Measurements from ENCODE around the gene DYNC1LI1.

Gene DYNC1LI1

GRCh38 chr3:32570421-32571191, at the start of gene DYNC1LI1:
Gene DYNC1LI1 (minus strand): TSS chr3:32570858. CDS start chr3:32570770, 88 bp downstream.
- Mint-ChIP-seq H3K9me3 (no peaks in the 10 kb centered on the region), H3K27me3 (no peaks in the 10 kb centered on the region), H3K36me3 (ENCODE audit: low read depth) (peaks cover 13% of the 10 kb centered on the region)

DNA sequence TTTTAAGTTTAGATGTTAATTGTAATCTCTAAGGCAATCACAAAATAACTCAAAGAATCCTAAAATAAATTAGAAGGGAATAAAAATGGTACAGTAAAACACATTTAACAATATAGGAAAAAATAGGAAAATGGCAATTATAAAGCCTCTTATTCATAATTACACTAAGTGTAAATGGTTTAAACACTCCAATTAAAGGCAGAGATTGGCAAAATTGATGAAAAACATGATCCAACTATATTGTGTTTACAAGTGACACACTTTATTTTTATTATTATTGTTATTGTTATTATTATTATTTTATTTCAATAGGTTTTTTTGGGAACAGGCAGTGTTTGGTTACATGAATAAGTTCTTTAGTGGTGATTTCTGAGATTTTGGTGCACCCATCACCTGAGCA, 48.7 kb upstream of the DYNC1LI1 start:
- peaks cover 22% of the 10 kb centered on the region for H3K9me3 Mint-ChIP-seq
- H3K36me3 Mint-ChIP-seq (ENCODE audit: low read depth): no peaks in the 10 kb centered on the region
- no peak overlapping the region for H3K4me3 Mint-ChIP-seq
- H3K4me1 Mint-ChIP-seq (ENCODE audit: low read depth): no peaks in the 10 kb centered on the region
- H3K27me3 Mint-ChIP-seq: no peaks in the 10 kb centered on the region
- H3K27ac Mint-ChIP-seq: no peak overlapping the region

More at GRCh38 chr3:32570421-32571191, at the start of gene DYNC1LI1:
- H3K4me3 Mint-ChIP-seq: peak within 1 kb of the TSS; percentile 90
- H3K4me1 Mint-ChIP-seq (ENCODE audit: low read depth): peaks cover 35% of the 10 kb centered on the region
- H3K27ac Mint-ChIP-seq: peak within 1 kb of the TSS; percentile 87

- Mint-ChIP-seq H3K36me3 (ENCODE audit: low read depth) (no peaks in the 10 kb centered on the region), H3K9me3 (peaks cover 22% of the 10 kb centered on the region)
Observed at GRCh38 chr3:32616267-32616962, 45.8 kb upstream of the DYNC1LI1 start.

GRCh38 chr3:32614956-32615355, 44.3 kb upstream of the DYNC1LI1 start:
- Mint-ChIP-seq H3K9me3 (peaks cover 8% of the 10 kb centered on the region), H3K36me3 (ENCODE audit: low read depth) (no peaks in the 10 kb centered on the region), H3K27ac (no peak overlapping the region), H3K27me3 (peaks cover 9% of the 10 kb centered on the region), H3K4me1 (ENCODE audit: low read depth) (no peaks in the 10 kb centered on the region), H3K4me3 (no peak overlapping the region)

More at GRCh38 chr3:32616267-32616962, 45.8 kb upstream of the DYNC1LI1 start:
- no peak overlapping the region for H3K27ac Mint-ChIP-seq
- no peak overlapping the region for H3K4me3 Mint-ChIP-seq
- H3K27me3 Mint-ChIP-seq: peaks cover 9% of the 10 kb centered on the region
- no peaks in the 10 kb centered on the region for H3K4me1 Mint-ChIP-seq (ENCODE audit: low read depth)

- Mint-ChIP-seq H3K27me3 (peaks cover 9% of the 10 kb centered on the region), H3K4me3 (no peak overlapping the region), H3K27ac (no peak overlapping the region), H3K4me1 (ENCODE audit: low read depth) (no peaks in the 10 kb centered on the region), H3K36me3 (ENCODE audit: low read depth) (no peaks in the 10 kb centered on the region), H3K9me3 (no peaks in the 10 kb centered on the region)
Observed at GRCh38 chr3:32613183-32613582, 42.5 kb upstream of the DYNC1LI1 start.

DNA sequence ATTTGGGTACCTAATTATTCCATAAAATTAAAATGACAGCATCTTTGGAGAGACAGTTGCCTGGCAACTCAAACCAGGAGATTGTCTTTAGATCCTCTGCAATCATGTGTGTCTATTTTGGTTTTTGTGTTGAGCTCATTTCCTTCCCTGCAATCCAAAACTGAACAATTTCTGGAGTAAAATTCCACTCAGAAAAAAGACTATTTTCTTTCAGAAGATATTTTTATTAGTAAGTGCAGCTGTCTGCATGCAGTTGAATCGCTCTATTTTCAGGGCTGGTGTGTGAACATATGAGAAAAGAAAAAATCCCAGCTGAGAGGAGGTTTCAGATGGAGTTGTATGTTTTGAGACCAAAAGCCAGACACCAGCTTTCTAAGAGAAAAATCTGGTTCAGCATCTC, 41.9 kb upstream of the DYNC1LI1 start:
- Mint-ChIP-seq H3K4me3 (no peak overlapping the region), H3K27ac (no peak overlapping the region), H3K4me1 (ENCODE audit: low read depth) (no peaks in the 10 kb centered on the region), H3K27me3 (peaks cover 9% of the 10 kb centered on the region), H3K9me3 (no peaks in the 10 kb centered on the region), H3K36me3 (ENCODE audit: low read depth) (no peaks in the 10 kb centered on the region)

DNA sequence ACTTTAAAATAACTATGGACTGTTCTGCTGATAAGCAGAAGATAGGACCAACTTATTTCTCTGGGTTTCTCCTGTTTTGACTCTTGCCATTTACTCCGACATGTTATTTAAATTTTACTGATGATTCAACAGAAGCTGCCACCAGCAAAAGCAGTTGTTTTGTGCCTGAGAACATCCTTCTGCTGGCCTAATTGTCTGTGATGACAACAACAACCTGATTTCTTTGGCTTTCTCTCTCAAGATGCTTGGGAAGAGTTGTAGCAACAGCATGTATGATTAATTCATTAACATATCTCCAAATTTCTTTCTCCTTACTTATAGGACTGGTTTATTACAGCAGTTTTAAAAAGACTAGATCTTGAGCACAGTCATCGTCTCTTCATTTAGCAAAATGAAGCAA, 36.9 kb upstream of the DYNC1LI1 start:
- Mint-ChIP-seq H3K27ac (no peak overlapping the region), H3K36me3 (ENCODE audit: low read depth) (no peaks in the 10 kb centered on the region), H3K4me1 (ENCODE audit: low read depth) (no peaks in the 10 kb centered on the region), H3K4me3 (no peak overlapping the region), H3K9me3 (no peaks in the 10 kb centered on the region), H3K27me3 (no peaks in the 10 kb centered on the region)

- Mint-ChIP-seq H3K27ac (no peak overlapping the region), H3K36me3 (ENCODE audit: low read depth) (no peaks in the 10 kb centered on the region), H3K9me3 (no peaks in the 10 kb centered on the region), H3K27me3 (no peaks in the 10 kb centered on the region), H3K4me3 (no peak overlapping the region), H3K4me1 (ENCODE audit: low read depth) (no peaks in the 10 kb centered on the region)
Observed at GRCh38 chr3:32606960-32607359, 36.3 kb upstream of the DYNC1LI1 start.

GRCh38 chr3:32606277-32606676, 35.6 kb upstream of the DYNC1LI1 start:
- H3K4me3 Mint-ChIP-seq: no peak overlapping the region
- H3K9me3 Mint-ChIP-seq: no peaks in the 10 kb centered on the region
- no peaks in the 10 kb centered on the region for H3K36me3 Mint-ChIP-seq (ENCODE audit: low read depth)
- no peaks in the 10 kb centered on the region for H3K4me1 Mint-ChIP-seq (ENCODE audit: low read depth)
- no peak overlapping the region for H3K27ac Mint-ChIP-seq
- H3K27me3 Mint-ChIP-seq: no peaks in the 10 kb centered on the region

DNA sequence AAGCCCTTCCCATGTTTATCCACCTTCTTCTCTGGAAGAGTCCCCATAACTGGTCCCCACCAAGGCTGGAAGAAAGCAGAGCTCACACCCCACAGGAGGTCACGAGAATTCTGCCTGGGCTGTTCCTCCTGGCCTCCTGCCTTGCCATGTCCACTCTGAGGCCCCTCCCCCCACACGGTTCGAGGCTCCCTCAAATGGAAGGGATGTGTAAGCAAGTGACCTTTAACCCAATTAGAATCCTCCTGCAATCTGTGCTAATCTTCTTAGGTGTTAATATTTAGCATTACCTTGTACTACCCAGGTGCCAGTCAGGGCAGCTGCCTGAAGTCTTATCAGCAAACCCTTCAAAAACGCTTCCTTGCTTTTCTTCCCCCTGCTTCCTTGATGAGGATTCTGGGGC, 32.4 kb upstream of the DYNC1LI1 start:
- Mint-ChIP-seq H3K4me1 (ENCODE audit: low read depth) (no peaks in the 10 kb centered on the region), H3K36me3 (ENCODE audit: low read depth) (no peaks in the 10 kb centered on the region), H3K27ac (no peak overlapping the region), H3K27me3 (peaks cover 8% of the 10 kb centered on the region), H3K4me3 (no peak overlapping the region), H3K9me3 (no peaks in the 10 kb centered on the region)

DNA sequence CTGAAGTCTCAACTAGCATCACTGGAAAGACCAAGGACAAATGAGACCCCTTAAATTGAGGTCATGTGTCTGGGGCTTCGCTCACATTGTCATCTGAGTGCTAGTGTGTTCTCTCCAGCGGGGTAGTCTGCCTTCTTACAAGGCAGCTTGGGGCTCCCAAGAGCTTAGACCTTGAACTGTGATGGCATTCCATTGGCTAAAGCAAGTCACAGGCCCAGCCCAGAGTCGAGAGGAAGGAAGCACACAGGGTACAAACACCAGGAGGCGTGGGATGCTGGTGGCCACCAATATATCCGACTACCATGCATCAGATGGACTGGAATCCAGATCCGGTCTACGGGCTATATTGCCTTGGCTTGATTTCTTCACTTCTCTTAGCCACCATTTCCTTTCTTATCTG, 31.5 kb upstream of the DYNC1LI1 start:
- peaks cover 12% of the 10 kb centered on the region for H3K27me3 Mint-ChIP-seq
- no peaks in the 10 kb centered on the region for H3K36me3 Mint-ChIP-seq (ENCODE audit: low read depth)
- H3K4me3 Mint-ChIP-seq: no peak overlapping the region
- H3K27ac Mint-ChIP-seq: no peak overlapping the region
- no peaks in the 10 kb centered on the region for H3K9me3 Mint-ChIP-seq
- no peaks in the 10 kb centered on the region for H3K4me1 Mint-ChIP-seq (ENCODE audit: low read depth)

DNA sequence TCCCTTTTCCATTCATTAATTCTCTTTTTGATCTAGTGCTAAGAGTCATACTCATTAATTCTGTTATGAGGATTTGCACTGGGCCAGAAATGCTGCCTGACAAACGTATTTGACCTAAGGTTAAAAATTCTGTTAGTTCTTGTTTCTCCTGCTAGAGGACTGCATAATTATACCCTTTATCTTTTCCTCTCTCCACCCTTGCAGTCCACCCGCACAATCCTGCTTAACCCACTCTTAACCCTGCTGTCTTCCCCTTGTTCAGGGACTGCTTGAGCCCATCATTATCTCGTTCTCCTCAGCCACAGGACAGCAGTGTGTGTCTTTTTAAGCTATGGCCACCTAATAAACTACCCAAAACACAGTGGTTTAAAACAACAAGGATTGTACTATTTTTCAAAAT, 31.1 kb upstream of the DYNC1LI1 start:
- Mint-ChIP-seq H3K27ac (no peak overlapping the region), H3K4me1 (ENCODE audit: low read depth) (no peaks in the 10 kb centered on the region), H3K27me3 (peaks cover 12% of the 10 kb centered on the region), H3K9me3 (no peaks in the 10 kb centered on the region), H3K4me3 (no peak overlapping the region), H3K36me3 (ENCODE audit: low read depth) (no peaks in the 10 kb centered on the region)

DNA sequence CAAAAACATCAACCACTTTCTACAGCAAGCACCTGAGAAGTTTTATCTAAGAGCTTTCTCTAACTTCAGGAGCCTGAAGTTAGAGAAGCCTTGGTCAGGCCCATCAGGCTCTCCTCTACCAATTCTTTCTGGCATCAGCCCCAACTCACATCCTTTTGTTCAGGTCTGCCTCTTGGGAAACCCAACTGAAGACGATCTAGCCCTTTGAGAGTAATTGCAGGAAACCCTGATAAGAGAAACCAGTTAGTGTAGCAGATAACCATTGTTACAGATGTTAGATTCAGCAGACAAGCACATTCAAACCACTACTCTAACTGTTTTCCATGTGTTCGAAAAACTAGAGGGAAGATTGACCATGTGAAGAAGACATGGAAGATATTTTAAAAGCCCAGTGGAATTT, 27.0 kb upstream of the DYNC1LI1 start:
- H3K27ac Mint-ChIP-seq: no peak overlapping the region
- no peaks in the 10 kb centered on the region for H3K36me3 Mint-ChIP-seq (ENCODE audit: low read depth)
- peaks cover 12% of the 10 kb centered on the region for H3K27me3 Mint-ChIP-seq
- no peaks in the 10 kb centered on the region for H3K4me1 Mint-ChIP-seq (ENCODE audit: low read depth)
- no peak overlapping the region for H3K4me3 Mint-ChIP-seq
- H3K9me3 Mint-ChIP-seq: no peaks in the 10 kb centered on the region

DNA sequence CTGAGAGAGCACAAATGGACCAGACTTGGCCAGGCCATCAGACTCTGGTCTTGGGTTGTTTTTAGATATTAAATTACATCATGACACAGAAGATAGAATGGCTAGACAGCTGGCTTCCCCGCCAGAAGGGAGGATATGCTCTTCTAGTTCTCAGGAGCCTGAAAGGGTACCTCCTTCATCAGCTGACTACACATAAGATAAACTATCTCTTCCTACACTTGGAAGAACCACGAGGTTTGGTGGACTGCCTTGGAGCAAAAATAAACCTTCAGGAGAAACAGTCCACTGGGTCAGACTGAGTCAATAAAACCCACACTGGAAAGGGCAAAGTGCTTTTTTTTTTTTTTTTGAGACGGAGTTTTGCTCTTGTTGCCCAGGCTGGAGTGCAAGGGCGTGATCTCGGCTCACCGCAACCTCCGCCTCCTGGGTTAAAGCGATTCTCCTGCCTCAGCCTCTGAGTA, 26.3 kb upstream of the DYNC1LI1 start:
- H3K27ac Mint-ChIP-seq: no peak overlapping the region
- H3K9me3 Mint-ChIP-seq: no peaks in the 10 kb centered on the region
- no peaks in the 10 kb centered on the region for H3K4me1 Mint-ChIP-seq (ENCODE audit: low read depth)
- no peaks in the 10 kb centered on the region for H3K36me3 Mint-ChIP-seq (ENCODE audit: low read depth)
- H3K4me3 Mint-ChIP-seq: no peak overlapping the region
- H3K27me3 Mint-ChIP-seq: peaks cover 12% of the 10 kb centered on the region

DNA sequence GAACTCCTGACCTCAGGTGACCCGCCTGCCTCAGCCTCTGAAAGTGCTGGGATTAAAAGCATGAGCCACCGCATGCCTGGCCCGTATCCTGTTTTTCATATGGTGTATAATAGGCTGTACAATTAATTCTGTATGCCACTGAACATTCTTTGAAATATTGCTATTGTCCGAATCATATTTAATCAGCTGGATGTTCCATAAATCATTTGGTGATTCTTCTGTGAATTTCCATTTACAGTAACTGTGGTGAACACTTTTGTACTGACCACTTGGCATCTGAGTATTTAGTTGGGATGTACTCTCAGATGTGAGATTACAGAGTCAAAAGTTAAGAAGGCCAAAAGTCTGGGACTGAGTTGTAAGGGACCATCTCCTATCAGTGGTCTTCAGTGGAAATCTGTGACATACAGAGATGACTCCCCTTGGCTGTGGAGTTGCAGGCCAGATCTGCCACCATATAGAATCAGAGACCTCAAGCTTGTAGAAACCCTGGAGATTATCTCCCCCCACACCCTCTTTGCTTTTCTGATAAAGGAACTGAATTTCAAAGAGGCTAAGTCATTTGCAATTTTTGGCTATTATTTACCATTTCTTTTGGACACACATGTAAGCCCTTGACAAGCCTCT, 25.7 kb upstream of the DYNC1LI1 start:
- Mint-ChIP-seq H3K27ac (no peak overlapping the region), H3K9me3 (no peaks in the 10 kb centered on the region), H3K27me3 (peaks cover 12% of the 10 kb centered on the region)

More for the DNA sequence above, 25.7 kb upstream of the DYNC1LI1 start:
- Mint-ChIP-seq H3K36me3 (ENCODE audit: low read depth) (no peaks in the 10 kb centered on the region), H3K4me3 (no peak overlapping the region), H3K4me1 (ENCODE audit: low read depth) (no peaks in the 10 kb centered on the region)
